GM18870 (cell line): ENCODE measurements around the gene PRKCA.
"Not testable (repeated sequence)": the region's sequence is repeated elsewhere in the genome, so short reads cannot be mapped to it uniquely, and the experiment has no call there.

Experiments used
- ATAC-seq: cut with Tn5 transposase; IDR thresholded peaks from one replicate; pipeline ENCODE4 v1.9.1; 2021; ENCODE audit warnings: moderate library complexity; ENCODE audit not compliant: unreplicated experiment

The PRKCA gene

DNA sequence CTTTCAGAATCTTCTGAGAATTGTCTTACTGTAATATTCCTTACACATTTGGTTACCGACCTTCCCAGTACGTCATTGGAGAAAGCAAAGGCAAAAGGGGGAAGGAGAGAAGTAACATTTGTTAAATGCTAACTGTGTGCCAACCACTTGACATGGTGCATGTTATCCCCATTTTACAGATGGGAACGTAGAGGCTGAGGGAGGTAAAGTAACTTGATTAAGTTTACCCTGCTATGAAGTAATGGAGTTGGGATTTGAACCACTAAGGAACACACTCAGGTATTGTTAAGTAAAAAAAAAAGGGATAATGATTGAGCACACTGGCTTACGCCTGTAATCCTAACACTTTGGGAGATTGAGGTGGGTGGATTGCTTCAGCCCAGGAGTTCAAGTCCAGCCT is 156.4 kb downstream of the PRKCA start:
- no peak for ATAC-seq

DNA sequence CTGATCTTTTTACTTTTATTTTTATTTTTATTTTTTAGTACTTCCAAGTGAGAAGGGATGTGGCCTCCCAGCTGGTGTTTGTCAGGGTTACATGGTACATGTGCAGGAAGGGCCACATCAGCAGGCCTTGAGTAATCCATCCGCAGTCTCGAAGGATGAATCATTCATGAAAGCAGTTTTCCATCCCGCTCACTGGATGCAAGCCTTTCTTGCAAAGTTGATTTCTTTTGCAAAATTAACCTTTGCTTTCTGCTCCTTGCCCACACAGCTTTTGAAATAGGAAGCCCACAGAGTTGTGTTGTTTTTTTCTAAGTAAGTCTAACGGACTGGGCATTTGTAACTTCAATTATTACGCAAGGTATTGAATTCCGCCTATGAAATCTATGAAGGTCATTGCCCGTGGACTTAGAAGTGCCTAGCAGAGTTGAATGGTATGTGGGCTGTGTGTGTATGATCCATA is 157.4 kb downstream of the PRKCA start:
- ATAC-seq, result no peak

DNA sequence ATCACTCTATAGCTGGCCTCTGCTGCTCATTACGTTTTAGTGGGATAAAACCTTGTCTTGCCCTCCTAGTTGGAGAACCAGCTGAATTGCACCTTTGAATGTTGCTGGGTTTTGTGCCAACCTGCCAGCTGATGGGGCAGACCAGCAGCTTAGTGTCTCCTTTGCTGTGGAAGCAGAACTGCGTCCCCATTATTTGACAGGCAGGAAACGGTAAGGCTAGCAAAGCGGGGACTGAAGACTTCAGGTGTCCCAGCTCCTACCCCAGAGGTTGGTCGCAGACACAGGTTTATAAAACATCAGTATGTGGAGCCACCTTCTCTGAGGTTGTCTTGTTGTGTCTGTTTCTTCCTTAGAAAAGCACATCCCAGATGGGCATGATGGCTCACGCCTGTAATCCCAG is 158.1 kb downstream of the PRKCA start:
- ATAC-seq, result no peak

DNA sequence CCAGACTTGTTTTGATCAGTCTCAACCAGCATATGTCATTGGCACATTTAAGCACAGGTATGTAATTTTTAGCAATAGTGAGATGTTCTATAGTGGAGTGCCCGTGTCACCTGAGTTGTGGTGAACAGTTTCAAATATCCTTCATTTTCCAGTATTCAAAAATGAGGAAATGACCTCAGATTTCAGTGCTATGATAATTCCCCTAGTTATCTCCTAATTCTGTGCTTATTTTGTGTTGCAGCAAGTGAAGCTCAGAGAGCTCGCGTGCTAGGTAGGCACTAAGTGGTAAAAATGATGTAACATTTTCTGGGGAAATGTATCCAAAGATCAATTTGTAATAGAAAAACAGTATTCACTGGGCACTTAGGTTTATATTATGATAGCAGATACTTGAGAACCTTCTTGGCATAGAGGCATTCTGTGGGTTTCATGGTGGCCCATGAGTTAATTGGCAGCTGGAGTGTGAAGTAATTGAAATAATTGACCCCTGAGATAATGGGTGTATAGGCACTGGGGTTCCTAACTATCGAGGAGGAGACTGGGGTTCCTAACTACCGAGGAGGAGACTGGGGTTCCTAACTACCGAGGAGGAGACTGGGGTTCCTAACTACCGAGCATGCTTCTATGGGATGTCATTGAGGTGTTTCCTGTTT is 159.1 kb downstream of the PRKCA start:
- no peak for ATAC-seq

DNA sequence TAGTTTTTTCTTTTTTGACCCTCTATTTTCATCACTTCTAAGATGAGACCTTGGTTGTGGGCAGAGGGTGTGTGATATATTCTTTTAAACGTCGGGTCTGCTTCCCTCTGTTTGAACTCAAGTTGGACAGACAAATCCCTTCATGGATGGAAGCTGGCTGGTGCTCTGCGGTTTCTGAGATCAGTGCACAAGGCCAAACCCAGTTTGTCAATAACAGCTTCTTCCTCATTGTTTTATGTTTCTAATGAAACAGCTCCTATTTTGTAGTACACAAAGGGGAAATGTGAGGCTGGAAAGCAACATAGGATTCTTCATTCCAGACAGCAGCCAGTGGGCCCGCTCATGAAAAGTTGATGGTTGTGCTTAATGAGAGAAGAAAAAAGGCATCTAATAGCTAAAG is 159.6 kb downstream of the PRKCA start:
- no peak for ATAC-seq

DNA sequence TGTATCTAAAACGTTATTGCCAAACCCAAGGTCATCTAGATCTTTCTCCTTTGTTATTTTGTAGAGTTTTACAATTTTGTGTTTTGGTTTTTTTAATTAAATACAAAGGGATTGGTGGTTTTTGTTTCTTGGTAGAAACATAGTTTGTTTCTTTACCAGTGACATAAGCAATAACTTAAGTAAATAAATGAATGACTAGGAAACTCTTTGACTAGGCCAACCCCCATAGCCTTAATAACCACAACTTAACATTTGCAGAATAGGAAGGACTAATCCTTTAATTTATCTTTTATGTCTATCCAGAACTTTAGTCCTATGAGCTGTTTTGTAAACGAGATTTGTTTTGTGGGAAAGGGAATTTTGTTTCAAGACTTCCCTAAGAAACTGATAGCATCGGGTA is 162.5 kb downstream of the PRKCA start:
- ATAC-seq, result no peak

DNA sequence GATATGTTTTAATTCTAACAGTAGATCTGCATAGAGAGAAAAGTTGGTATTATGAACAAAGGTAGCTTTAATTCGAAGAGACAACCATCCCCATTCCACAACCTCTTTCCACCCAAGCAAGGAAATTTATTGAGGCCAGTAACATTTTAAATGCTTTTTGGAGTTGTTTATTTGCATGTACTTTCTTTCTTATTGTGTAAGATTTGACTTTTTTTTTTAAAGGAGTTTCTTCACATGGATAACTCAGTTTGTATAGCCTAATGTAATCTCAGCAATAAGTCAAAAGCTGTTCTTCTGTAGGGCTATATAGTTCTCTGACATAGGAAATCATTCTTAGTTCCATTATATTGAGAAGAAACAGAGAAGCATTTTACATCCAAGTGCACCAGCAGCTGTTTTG is 163.3 kb downstream of the PRKCA start:
- ATAC-seq, result no peak

DNA sequence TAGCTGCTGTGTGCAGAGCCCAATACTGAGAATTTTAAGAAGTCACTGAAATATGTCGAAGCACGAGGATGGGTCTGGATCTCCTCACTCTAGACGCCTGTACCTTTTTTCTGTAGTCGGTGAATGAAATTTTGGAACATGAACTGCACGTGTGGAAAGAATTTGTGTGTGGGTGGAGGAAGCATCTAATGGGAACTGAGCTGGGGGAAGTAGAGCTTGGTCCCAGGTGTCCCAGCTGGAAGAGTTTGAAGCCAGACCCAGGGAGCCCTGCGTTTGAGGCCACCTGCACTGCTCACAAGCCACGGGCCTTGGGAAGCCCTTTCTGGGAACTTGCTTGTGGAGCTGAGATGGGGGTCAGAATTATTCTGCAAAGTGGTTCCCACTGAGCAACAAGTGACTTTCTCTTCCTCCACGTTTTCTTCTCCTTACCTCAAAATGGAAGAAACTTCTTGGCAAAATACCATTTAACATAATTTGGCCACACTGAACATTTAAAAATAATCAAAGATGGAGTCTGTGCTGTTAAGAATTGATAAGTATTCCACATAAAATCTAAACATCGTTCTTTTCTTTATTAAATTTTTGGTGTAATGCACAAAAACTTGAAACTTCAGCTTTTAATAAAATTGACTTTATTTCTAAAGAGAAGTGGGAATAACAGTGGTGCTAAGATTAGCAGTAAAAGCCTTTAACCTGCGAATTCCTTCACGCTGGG is 163.8 kb downstream of the PRKCA start:
- ATAC-seq, result no peak

DNA sequence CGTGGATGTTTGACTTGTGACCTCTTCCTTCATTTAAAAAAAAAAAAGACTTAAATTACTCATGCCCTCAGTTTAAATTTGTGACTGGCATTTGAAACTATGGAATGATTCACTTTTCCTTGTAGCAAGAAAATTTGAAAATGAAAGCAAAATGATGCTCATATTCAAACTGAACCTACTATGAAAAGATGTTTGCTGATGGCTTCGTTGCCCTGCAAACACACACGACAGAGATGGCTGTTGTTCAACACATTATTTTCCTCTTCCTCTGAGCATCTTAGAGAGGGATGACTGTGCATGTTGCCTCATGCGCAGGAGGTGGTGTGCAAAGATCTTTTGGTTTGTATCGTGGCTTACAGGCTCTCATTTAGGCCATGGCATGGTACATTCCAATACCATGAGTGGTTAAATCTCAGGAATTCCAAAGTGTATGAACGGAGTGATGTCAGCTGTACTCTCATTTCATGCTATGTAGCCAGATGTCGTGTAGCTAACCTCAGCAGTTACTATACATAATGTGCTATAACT is 164.5 kb downstream of the PRKCA start:
- no peak for ATAC-seq

DNA sequence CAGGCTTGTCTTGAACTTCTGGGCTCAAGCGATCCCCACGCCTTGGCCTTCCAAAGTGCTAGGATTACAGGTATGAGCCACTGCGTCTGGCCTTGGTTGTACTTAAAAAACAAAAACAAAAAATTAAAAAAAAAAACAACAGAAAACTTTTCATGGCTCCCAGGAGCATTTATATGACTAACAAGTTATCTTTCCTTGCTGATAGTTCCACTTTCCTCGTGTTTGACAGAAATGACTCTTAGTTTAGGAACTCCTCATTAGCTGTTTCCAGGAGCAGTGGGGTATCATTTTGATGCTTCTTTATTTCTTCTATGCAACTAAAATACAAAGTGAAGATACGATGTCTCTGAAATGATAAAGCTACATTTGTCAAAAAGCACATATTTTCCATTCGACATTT is 165.4 kb downstream of the PRKCA start:
- no peak for ATAC-seq

DNA sequence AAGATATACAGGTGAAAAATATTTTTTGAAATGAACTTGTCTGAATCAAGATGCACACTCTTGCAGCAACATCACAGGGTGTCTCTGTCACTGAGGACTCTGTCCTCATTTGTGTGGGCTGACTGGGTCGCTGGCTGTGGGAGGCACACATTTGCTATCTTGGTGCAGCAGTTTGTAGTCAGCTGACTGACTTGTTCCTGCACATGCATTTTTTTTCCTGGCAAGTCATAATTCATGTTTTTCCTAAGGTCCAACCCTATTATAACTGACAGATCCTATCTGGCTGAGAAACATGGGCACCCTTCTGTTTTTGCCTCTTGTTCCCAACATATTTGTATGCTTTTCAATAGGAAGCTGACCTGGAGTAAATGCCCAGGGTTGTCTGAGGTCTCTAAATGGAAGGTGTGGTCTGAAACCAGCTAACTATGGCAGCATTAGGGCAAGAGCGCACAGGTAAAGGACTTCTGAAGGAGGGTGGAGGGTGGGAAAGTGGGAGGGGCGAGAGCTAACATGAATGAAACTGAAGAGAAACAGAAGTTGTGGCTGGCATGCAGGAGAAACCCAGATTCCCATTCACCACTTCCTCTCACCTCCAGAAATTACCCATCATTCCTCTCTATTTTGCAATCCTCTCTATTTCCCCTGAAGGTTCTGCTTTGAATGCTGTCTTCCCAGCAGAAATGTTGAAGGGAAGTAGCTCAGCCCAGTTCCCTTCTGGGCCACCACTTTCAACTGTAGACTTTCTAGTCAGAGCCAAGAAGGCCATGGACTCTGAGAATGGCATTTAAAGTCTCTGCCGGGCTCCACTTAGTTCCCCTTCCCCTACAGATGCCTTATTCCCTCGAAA is 166.1 kb downstream of the PRKCA start:
- no peak for ATAC-seq

DNA sequence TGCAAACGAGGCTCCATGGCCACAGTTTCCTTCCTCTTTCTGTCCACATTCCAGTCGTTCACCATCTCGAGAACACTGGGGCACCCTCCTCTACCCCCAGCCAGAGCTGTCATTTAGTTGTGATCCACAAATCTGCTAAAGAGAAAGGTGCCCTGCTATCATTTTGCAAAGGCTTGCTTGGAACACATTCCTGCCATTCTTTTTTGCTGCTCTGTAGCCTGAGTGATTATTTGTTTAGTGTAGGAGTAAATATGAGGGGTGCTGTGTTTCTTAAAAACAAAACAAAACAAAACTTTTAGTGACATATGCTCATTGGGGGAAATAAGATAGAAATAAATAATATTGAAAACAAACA is 166.7 kb downstream of the PRKCA start:
- no peak for ATAC-seq

DNA sequence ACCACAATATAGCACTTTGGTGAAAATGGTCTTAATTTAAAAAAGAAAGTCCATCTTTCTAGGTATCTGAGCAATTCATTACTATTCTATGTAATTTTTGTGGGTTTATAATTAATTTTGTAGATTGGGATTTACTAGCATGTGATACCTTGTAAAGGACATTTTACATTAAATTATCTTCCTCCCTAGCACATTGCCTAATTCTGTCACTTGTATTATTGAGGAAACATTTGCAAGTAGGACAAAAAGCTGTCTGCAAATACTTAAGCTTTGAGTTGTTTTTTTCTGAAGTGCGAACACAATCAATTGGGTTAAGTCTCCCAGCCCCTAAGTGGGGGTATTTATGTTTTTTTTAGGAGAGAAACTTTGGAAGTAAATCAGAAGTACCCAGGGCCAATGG is 167.0 kb downstream of the PRKCA start:
- ATAC-seq, result no peak

DNA sequence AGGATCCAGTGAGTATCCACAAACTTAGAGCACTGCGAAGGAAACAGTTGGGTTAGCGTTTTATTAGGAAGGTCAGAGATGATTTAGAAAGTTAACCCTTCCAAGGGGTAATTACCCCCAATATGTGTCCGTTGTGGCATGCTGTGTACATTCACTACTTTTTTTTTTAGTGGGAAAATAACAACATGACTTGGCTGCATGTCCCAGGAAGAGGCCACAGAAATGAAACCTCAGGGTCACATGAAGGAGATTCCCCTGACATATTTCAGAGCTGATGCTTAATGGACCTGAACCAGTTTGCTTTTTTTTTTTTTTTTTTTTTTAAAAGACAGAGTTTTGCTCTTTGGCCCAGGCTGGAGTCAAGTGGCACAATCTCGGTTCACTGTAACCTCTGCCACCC is 167.5 kb downstream of the PRKCA start:
- ATAC-seq, result no peak

DNA sequence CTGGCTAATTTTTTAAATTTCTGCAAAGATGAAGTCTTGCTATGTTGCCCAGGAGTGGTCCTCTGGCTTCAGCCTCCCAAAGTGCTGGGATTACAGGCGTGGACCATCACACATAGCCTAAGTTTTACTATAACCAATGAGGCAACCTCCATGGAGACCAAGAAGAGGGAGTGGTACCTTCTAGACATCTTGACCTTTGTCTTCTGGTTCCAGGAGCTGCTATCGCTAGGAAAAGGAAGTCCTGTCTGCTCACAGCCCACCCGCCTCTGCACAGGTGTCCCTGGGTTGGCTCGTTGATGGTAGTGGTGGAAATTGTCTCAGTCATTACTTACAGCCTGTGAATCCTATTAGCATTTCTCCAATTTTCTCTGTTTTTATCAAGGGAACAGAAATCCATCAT is 169.7 kb downstream of the PRKCA start:
- ATAC-seq, result no peak

DNA sequence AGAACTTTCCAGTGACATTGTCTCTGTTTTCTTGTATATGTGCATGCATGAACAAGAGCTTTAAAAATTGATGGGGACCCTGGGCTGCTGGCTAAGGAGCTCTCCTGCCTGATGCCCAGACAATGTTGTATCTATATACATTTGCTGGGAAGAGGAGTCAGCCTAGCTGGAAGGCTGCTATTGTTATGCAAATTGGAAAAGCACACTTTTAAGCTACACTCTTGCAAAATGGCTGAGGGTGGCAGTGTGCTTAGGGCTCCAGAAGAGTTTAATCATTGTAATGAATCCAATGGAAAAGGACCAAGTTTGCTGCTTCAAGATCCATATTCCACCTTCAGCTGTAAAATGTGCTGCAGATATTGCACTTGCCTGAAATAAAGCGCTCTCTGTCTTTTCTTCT is 171.8 kb downstream of the PRKCA start:
- no peak for ATAC-seq

DNA sequence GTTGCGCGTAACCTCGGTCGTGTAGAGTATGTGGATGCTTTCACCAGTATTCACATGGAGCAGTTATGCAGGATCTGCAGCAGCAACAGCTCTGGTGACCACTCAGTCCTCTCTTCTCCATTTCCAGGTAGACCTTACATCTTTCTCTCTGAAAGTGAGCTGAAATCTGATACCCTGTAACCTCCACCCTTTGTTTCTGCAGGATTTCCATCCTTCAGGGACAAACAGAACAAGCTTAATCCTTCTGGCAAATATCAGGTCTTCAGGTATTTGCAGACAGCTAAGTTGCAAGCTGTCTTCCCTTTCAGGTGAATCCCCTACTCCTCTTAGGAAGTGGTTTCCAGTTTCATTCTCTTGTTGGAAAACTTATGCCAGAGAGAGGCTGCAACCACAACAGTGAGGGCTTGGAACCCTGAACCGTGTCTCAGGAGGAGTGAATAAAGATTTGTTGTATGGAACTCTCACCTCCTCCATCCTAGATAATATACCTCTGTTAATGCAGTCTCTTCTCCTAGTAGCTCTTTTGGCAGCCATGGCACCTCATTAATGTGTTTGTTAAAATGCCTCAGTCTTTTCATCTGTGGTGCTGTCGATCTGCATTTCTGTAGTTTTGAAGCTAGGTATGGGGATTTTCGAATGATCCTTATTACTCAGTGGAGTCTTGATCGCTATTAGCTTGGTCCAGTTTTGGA is 172.5 kb downstream of the PRKCA start:
- no peak for ATAC-seq

DNA sequence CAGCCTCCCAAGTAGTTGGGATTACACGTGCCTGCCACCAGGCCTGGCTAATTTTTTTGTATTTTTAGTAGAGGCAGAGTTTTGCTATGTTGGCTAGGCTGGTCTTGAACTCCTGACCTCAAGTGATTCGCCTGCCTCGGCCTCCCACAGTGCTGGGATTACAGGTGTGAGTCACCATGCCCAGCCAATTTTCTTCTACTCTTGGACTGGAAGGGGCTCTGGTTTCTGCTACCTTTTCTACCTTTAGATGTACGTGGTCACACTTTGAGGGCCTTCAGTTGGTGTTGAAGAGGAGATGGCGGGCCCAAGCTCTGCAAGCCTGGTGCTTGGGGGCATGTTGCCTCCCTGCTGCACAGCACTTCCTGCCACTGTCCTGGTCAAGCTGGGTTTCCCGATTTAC is 173.6 kb downstream of the PRKCA start:
- ATAC-seq, result no peak

DNA sequence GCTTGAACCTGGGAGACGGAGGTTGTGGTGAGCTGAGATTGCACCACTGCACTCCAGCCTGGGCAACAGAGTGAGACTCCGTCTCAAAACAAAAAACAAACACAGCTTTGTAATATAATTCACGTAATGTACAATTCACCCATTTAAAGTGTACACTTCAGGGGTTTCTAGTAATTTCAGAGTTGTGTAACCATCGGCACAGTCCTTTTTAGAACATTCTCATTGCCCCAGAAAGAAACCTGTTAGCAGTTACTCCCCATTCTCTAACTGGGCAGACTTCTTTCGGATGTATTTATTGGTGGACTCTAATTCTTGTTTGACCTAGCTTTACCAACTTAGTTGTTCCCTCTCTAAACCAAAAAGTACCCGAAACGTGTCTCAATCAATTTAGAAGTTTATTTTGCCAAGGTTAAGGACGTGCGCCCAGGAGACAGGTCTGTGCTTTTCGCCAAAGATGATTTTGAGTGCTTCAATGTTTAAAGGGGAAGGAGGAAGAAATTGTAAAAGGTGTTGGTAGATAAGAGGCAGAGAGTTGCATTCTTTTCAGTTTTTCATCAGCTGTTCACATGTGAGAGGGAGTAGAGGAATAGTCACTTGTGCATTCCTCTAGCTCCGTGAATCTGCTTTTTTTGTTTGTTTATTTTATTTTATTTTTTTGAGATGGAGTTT is 175.3 kb downstream of the PRKCA start:
- no peak for ATAC-seq

DNA sequence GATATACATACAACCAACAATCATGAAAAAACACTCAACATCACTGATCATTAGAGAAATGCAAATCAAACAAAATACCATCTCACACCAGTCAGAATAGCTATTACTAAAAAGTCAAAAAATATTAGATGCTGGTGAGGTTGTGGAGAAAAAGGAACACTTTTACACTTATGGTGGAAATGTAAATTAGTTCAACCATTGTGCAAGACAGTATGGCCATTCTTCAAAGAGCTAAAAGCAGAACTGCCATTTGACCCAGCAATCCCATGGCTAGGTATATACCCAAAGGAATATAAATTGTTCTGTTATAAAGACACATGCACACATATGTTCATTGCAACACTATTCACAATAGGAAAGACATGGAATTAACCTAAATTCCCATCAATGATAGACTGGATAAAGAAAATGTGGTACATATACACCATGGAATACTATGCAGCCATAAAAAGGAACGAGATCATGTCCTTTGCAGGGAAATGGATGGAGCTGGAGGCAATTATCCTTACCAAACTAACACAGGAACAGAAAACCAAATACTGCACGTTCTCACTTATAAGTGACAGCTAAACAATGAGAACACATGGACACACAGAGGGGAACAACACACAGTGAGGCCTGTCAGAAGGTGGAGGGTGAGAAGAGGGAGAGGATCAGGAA is 176.9 kb downstream of the PRKCA start:
- not testable (repeated sequence) for ATAC-seq
